Left kidney (tissue), 2 donors: ENCODE measurements around the gene UBA52. TPM values are rescaled to one million over a fixed set of nuclear protein-coding genes. Genes with fewer than 3 reads are reported as not detected.

Experiments
- DNase-seq: peaks from one replicate; pipeline ENCODE4 v3.0.0-alpha.2; 2013
- polyA plus RNA-seq: library from polyadenylated mRNA; unstranded; fragments of 120-200 nt; gene quantifications from one replicate; pipeline ENCODE4 v1.2.1, GENCODE V29; 2013; ENCODE audit not compliant: insufficient read length

UBA52 gene
- polyA plus RNA-seq, 1 donor = 717 TPM

GRCh38 chr19:18626906-18627305 lies 55.2 kb downstream of the UBA52 start:
- no peak for DNase-seq

Other genes with a start within 250 kb of the UBA52 start
- 84.7 TPM for gene LSM4, start 248.8 kb upstream of the UBA52 start, polyA plus RNA-seq
- gene PGPEP1, start 231.3 kb upstream of the UBA52 start, polyA plus RNA-seq = 27.2 TPM
- 4.2 TPM for gene GDF15, start 185.7 kb upstream of the UBA52 start, polyA plus RNA-seq
- gene LRRC25, start 174.2 kb upstream of the UBA52 start, polyA plus RNA-seq = 0.52 TPM
- gene SSBP4, start 152.5 kb upstream of the UBA52 start, polyA plus RNA-seq = 57.8 TPM
- gene ISYNA1, start 133.7 kb upstream of the UBA52 start, polyA plus RNA-seq = 101 TPM
- 8.4 TPM for gene ELL, start 49.8 kb upstream of the UBA52 start, polyA plus RNA-seq
- gene FKBP8, start 28.3 kb upstream of the UBA52 start, polyA plus RNA-seq = 152 TPM
- 56.5 TPM for gene KXD1, start 14.0 kb upstream of the UBA52 start, polyA plus RNA-seq
- 22.5 TPM for gene REX1BD, start 16.9 kb downstream of the UBA52 start, polyA plus RNA-seq
- 3.4 TPM for gene CRLF1, start 34.9 kb downstream of the UBA52 start, polyA plus RNA-seq
- gene TMEM59L, start 41.0 kb downstream of the UBA52 start, polyA plus RNA-seq = 2.5 TPM
- 5.2 TPM for gene KLHL26, start 65.2 kb downstream of the UBA52 start, polyA plus RNA-seq
- 16.7 TPM for gene CRTC1, start 111.8 kb downstream of the UBA52 start, polyA plus RNA-seq
- gene COMP, start 219.4 kb downstream of the UBA52 start, polyA plus RNA-seq = 0.55 TPM